Esophagus muscularis mucosa (tissue), 4 donors: ENCODE data around the gene ZBTB39.

Experiments
- EP300 ChIP-seq: sonication (generic); formaldehyde crosslinking; IDR thresholded peaks from one replicate; pipeline ENCODE4 v1.6.1; 2017; ENCODE audit warnings: antibody characterized with exemption
- POLR2A ChIP-seq: fragments of 450-650 bp; IDR thresholded peaks from one replicate; pipeline ENCODE4 v1.6.1; 2017; ENCODE audit warnings: antibody characterized with exemption, moderate library complexity, mild to moderate bottlenecking, low read depth
- TF ChIP-seq, protein P1 (sequence below), 3 experiments: fragments of 200-600 bp in 2 of 3; fragments of 450-650 bp in 1 of 3; sonication (generic) in 2 of 3; IDR thresholded peaks; one replicate each; pipeline ENCODE4 v1.5.1; 2017 to 2019; ENCODE audit warnings: antibody characterized with exemption in 3 of 3, mild to moderate bottlenecking in 2 of 3, moderate library complexity in 1 of 3

DNA sequence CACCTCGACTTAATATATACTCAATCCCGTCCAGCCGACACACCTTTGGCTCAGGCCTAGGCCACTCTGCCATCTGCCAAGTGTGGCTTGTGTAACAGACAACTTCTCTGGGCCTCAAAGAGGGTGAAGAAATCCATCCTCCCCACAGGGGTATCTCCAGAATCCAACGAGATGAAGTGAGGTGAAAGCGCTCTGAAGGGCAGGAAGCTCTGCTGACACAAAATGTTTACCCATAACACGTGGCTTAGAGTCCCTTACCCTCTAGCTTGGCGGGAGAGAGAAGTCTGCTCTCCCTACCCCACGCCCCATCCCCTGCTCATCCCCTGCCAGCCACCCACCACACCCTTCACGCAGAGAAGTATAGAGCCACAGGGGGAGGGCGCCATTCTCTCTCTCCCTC lies 13.0 kb downstream of the ZBTB39 start:
- TF ChIP-seq EP300, result no peak
- TF ChIP-seq, protein P1, sequence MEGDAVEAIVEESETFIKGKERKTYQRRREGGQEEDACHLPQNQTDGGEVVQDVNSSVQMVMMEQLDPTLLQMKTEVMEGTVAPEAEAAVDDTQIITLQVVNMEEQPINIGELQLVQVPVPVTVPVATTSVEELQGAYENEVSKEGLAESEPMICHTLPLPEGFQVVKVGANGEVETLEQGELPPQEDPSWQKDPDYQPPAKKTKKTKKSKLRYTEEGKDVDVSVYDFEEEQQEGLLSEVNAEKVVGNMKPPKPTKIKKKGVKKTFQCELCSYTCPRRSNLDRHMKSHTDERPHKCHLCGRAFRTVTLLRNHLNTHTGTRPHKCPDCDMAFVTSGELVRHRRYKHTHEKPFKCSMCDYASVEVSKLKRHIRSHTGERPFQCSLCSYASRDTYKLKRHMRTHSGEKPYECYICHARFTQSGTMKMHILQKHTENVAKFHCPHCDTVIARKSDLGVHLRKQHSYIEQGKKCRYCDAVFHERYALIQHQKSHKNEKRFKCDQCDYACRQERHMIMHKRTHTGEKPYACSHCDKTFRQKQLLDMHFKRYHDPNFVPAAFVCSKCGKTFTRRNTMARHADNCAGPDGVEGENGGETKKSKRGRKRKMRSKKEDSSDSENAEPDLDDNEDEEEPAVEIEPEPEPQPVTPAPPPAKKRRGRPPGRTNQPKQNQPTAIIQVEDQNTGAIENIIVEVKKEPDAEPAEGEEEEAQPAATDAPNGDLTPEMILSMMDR (IDR thresholded peaks at IDR 0.05), result no peak
- no peak for TF ChIP-seq POLR2A
